Transverse colon (tissue), 4 donors: ENCODE data around the gene SLC38A3. TPM values are rescaled to one million over a fixed set of nuclear protein-coding genes. Genes with fewer than 3 reads are reported as not detected.

Source experiments
- DNase-seq: peaks from one replicate; pipeline ENCODE4 v3.0.0-alpha.2; 2019
- H3K27ac ChIP-seq, 4 donors: fragments of 200-600 bp; sonication (generic); 2 replicates each; pipeline ENCODE4 v1.5.1; 2016 to 2018; ENCODE audit warnings: inconsistent platforms in 4 of 4
- H3K27me3 ChIP-seq: fragments of 200-600 bp; sonication (generic); 2 replicates; pipeline ENCODE4 v1.5.1; 2017; ENCODE audit warnings: inconsistent platforms
- H3K36me3 ChIP-seq, 4 donors: fragments of 200-600 bp; sonication (generic); 2 replicates each; pipeline ENCODE4 v1.5.1; 2017 to 2019; ENCODE audit warnings: inconsistent platforms in 4 of 4
- H3K4me1 ChIP-seq, 4 donors: fragments of 200-600 bp; sonication (generic); 2 replicates each; pipeline ENCODE4 v1.5.1; 2017 to 2020; ENCODE audit warnings: inconsistent platforms in 4 of 4
- H3K4me3 ChIP-seq, 4 donors: fragments of 200-600 bp; sonication (generic); 1 replicate in 1 of 4; 2 replicates in 3 of 4; pipeline versions ENCODE4 v1.5.1 to v1.6.1; 2017 to 2019; ENCODE audit warnings: inconsistent platforms in 4 of 4
- H3K9me3 ChIP-seq, 2 donors: fragments of 200-600 bp; sonication (generic); 2 replicates each; pipeline ENCODE4 v1.5.1; 2017 to 2019; ENCODE audit warnings: inconsistent platforms in 2 of 2
- CTCF ChIP-seq, 5 experiments: fragments of 200-600 bp in 3 of 5; fragments of 450-650 bp in 2 of 5; sonication (generic) in 3 of 5; IDR thresholded peaks; 1 replicate in 2 of 5; 2 replicates in 3 of 5; pipeline ENCODE4 v1.5.1; 2016 to 2017; ENCODE audit warnings: antibody characterized with exemption in 5 of 5, inconsistent platforms in 3 of 5, mild to moderate bottlenecking in 2 of 5, moderate library complexity in 1 of 5
- EP300 ChIP-seq: sonication (generic); formaldehyde crosslinking; IDR thresholded peaks from one replicate; pipeline ENCODE4 v1.6.1; 2017; ENCODE audit warnings: antibody characterized with exemption, low read depth
- POLR2A ChIP-seq: fragments of 450-650 bp; IDR thresholded peaks from one replicate; pipeline ENCODE4 v1.6.1; 2016; ENCODE audit warnings: antibody characterized with exemption, mild to moderate bottlenecking, moderate library complexity
- POLR2AphosphoS5 ChIP-seq, 3 donors: sonication (generic); formaldehyde crosslinking; IDR thresholded peaks; one replicate each; pipeline ENCODE4 v1.6.1; 2016; ENCODE audit warnings: antibody characterized with exemption in 3 of 3
- WGBS, 2 donors: methylation state at CpG; one replicate each; pipeline ENCODE4 v1.1.5; 2018; ENCODE audit warnings: low coverage in 1 of 2; 5-methylcytosine and 5-hydroxymethylcytosine counted together
- in situ Hi-C, 4 donors: fragments of 200-750 bp; cut with MboI; loops; one replicate each; pipeline versions ENCODE4 v1.15.0 to v1.15.1; 2017; ENCODE audit warnings: low sequenced_read_pairs in 3 of 4, low pct_ligation_motif_present in 1 of 4, low pct_unique_long_range_greater_than_20kb in 1 of 4
- intact Hi-C: fragments of 100-400 bp; cut with DNase I; formaldehyde crosslinking; loops from one replicate; pipeline ENCODE4 v1.15.1; 2023; ENCODE audit warnings: low total_unique reads
- total RNA-seq, 4 donors: library from RNA; depleted of rRNA; stranded (reverse); fragments of >200 nt; gene quantifications; one replicate each; pipeline ENCODE4 v1.1.0, GENCODE V29; 2016

SLC38A3 gene
- total RNA-seq, 4 donors from 2014 or later = not detected

- Histone ChIP-seq H3K9me3 (no peaks in the 10 kb centered on the region), H3K36me3 (no peaks in the 10 kb centered on the region), H3K4me3 (no peak overlapping the region), H3K27ac (no peak overlapping the region), H3K4me1 (peaks cover 6 to 36% (median 24%) of the 10 kb centered on the region in 4 donors), H3K27me3 (no peaks in the 10 kb centered on the region)
- in situ Hi-C loops = no loop called here
- WGBS, 2 donors = 74% methylated on average over 29 of the region's 29 CpGs; no CpG with 5 or more reads in 1 of the 2 donors
- TF ChIP-seq CTCF (IDR thresholded peaks at IDR 0.05) (no peak), POLR2AphosphoS5 (IDR thresholded peaks at IDR 0.05) (no peak), EP300 (no peak), POLR2A (no peak)
- intact Hi-C loops = no loop called here
- DNase-seq = no peak
Measured at GRCh38 chr3:50173685-50174516, 31.2 kb upstream of the SLC38A3 start.

GRCh38 chr3:50174517-50174895, 30.6 kb upstream of the SLC38A3 start:
- Histone ChIP-seq H3K27me3 (no peaks in the 10 kb centered on the region), H3K36me3 (no peaks in the 10 kb centered on the region), H3K27ac (no peak overlapping the region), H3K4me1 (peaks cover 6 to 37% (median 24%) of the 10 kb centered on the region in 4 donors), H3K9me3 (no peaks in the 10 kb centered on the region), H3K4me3 (no peak overlapping the region)
- TF ChIP-seq EP300 (no peak), POLR2AphosphoS5 (IDR thresholded peaks at IDR 0.05) (no peak), CTCF (IDR thresholded peaks at IDR 0.05) (no peak), POLR2A (no peak)
- 91% methylated on average over 7 of the region's 7 CpGs; no CpG with 5 or more reads in 1 of the 2 donors for WGBS, 2 donors
- intact Hi-C loops = no loop called here
- in situ Hi-C loops = no loop called here
- DNase-seq = no peak

- H3K9me3 ChIP-seq = no peaks in the 10 kb centered on the region
- in situ Hi-C loops (no loop called here), intact Hi-C loops (no loop called here)
- 92% methylated on average over 13 of the region's 17 CpGs; no CpG with 5 or more reads in 1 of the 2 donors for WGBS, 2 donors
- DNase-seq = no peak
- H3K27ac ChIP-seq = no peak overlapping the region
- no peak overlapping the region for H3K4me3 ChIP-seq
- H3K4me1 ChIP-seq = peaks cover 6 to 41% (median 24%) of the 10 kb centered on the region in 4 donors
- TF ChIP-seq POLR2A = no peak
- H3K36me3 ChIP-seq = no peaks in the 10 kb centered on the region
- no peaks in the 10 kb centered on the region for H3K27me3 ChIP-seq
Measured at GRCh38 chr3:50174947-50175524, 30.0 kb upstream of the SLC38A3 start.

- in situ Hi-C loops = no loop called here
- H3K4me3 ChIP-seq = no peak overlapping the region
- H3K27ac ChIP-seq = no peak overlapping the region
- no peak for DNase-seq
- no peaks in the 10 kb centered on the region for H3K27me3 ChIP-seq
- no peaks in the 10 kb centered on the region for H3K36me3 ChIP-seq
- peaks cover 3 to 32% (median 12%) of the 10 kb centered on the region in 4 donors for H3K4me1 ChIP-seq
- intact Hi-C loops = no loop called here
- TF ChIP-seq POLR2A (no peak), CTCF (IDR thresholded peaks at IDR 0.05) (no peak), POLR2AphosphoS5 (IDR thresholded peaks at IDR 0.05) (no peak), EP300 (no peak)
- 67% methylated on average over 2 of the region's 2 CpGs; no CpG with 5 or more reads in 1 of the 2 donors for WGBS, 2 donors
- H3K9me3 ChIP-seq = no peaks in the 10 kb centered on the region
Measured at GRCh38 chr3:50177346-50177745, 27.7 kb upstream of the SLC38A3 start.
